ENCODE measurements around the gene EIF4E2. TPM values are rescaled to one million over a fixed set of nuclear protein-coding genes. Genes with fewer than 3 reads are reported as not detected.
A peak's percentile ranks its signal among the peaks of the same experiment; 100 is the strongest.
"Not testable (repeated sequence)": the region's sequence is repeated elsewhere in the genome, so short reads cannot be mapped to it uniquely, and the experiment has no call there.

The EIF4E2 gene
- total and polyA plus RNA-seq, 3 experiments from 2014 or later, result 68.8 to 76.5 (median 73.2) TPM

DNA sequence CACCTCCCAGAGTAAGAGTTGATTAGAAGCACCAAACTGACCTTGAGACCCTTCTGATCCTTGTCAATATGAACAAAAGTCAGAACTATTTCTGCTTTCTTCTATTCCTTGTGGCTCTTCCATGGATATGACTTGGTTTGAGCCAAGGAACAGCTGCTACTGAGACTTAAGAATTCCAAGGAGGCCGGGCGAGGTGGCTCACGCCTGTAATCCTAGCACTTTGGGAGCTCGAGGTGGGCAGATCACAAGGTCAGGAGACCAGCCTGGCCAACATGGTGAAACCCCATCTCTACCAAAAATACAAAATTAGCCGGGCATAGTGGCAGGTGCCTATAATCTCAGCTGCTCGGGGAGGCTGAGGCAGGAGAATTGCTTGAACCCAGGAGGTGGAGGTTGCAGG, 20.0 kb downstream of the EIF4E2 start:
- H3K27me3 ChIP-seq (ENCODE audit: insufficient read depth, low read length, poor library complexity, severe bottlenecking); H3K27me3 Mint-ChIP-seq; H3K4me1 Mint-ChIP-seq; POLR2A ChIA-PET; H3K27ac Mint-ChIP-seq; H3K9me3 Mint-ChIP-seq; H3K4me1 ChIP-seq (ENCODE audit: insufficient read depth, low read length); CTCF ChIA-PET; H3K4me3 ChIP-seq (ENCODE audit: low read length); H3K27ac ChIP-seq (ENCODE audit: low read depth, low read length); DNase-seq; H3K9me3 ChIP-seq (ENCODE audit: low read length); H3K4me3 Mint-ChIP-seq: not testable (repeated sequence)
- H3K36me3 Mint-ChIP-seq, result peaks cover 23 to 97% (median 37%) of the 10 kb centered on the region in 3 donors
- H3K36me3 ChIP-seq (ENCODE audit: insufficient read depth, low read length), result peaks cover 48% of the 10 kb centered on the region

DNA sequence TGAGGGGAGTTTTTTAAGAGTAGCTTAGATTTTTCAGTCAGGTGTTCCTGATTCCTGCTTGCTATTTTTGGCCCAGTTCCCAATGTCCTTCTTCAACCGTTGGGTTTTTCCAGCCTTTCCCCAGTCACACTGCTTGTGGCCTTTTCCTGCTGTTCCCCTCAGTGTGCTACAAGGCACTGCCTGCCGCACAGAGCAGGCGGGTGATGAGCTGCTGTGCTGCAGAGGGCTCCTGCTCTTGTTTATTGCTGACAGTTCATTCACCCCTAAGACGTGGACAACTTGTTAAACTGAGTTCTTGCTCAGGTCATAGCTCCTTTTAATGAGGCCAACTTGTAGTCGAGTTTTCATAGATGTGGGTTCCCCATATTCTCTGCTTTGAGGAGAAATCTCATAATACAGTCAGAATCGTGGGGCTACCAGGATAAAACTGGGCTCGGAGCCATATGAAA, 20.6 kb downstream of the EIF4E2 start:
- no peak overlapping the region for H3K4me3 Mint-ChIP-seq
- ChIA-PET CTCF (no interaction called here), POLR2A (no interaction called here)
- Histone ChIP-seq H3K36me3 (ENCODE audit: insufficient read depth, low read length) (peaks cover 48% of the 10 kb centered on the region), H3K9me3 (ENCODE audit: low read length) (no peaks in the 10 kb centered on the region), H3K4me1 (ENCODE audit: insufficient read depth, low read length) (no peaks in the 10 kb centered on the region), H3K27me3 (ENCODE audit: insufficient read depth, low read length, poor library complexity, severe bottlenecking) (no peaks in the 10 kb centered on the region), H3K4me3 (ENCODE audit: low read length) (no peak overlapping the region), H3K27ac (ENCODE audit: low read depth, low read length) (no peak overlapping the region)
- H3K9me3 Mint-ChIP-seq, result no peaks in the 10 kb centered on the region
- peaks cover 23 to 93% (median 34%) of the 10 kb centered on the region in 3 donors for H3K36me3 Mint-ChIP-seq
- no peak for DNase-seq
- no peaks in the 10 kb centered on the region for H3K27me3 Mint-ChIP-seq
- H3K4me1 Mint-ChIP-seq, result no peaks in the 10 kb centered on the region
- peak overlapping the region in 1 of 8 donors; percentile 65 for H3K27ac Mint-ChIP-seq

- Mint-ChIP-seq H3K27me3 (no peaks in the 10 kb centered on the region), H3K9me3 (no peaks in the 10 kb centered on the region), H3K4me1 (peaks cover 0 to 4% (median 0%) of the 10 kb centered on the region in 3 donors), H3K36me3 (peaks cover 11 to 89% (median 29%) of the 10 kb centered on the region in 3 donors), H3K27ac (no peak overlapping the region), H3K4me3 (no peak overlapping the region)
- no peak for DNase-seq
- ChIA-PET CTCF (interaction anchor here (0.9 kb wide), 1 partner anchor 8 kb away, joined by 3 read pairs; no protein-coding TSS in a partner anchor), POLR2A (no interaction called here)
- H3K27me3 ChIP-seq (ENCODE audit: insufficient read depth, low read length, poor library complexity, severe bottlenecking), result no peaks in the 10 kb centered on the region
- no peaks in the 10 kb centered on the region for H3K4me1 ChIP-seq (ENCODE audit: insufficient read depth, low read length)
- no peak overlapping the region for H3K4me3 ChIP-seq (ENCODE audit: low read length)
- no peak overlapping the region for H3K27ac ChIP-seq (ENCODE audit: low read depth, low read length)
- H3K36me3 ChIP-seq (ENCODE audit: insufficient read depth, low read length), result peaks cover 29% of the 10 kb centered on the region
- H3K9me3 ChIP-seq (ENCODE audit: low read length), result no peaks in the 10 kb centered on the region
Observed at GRCh38 chr2:232573042-232573441, 22.6 kb downstream of the EIF4E2 start.

DNA sequence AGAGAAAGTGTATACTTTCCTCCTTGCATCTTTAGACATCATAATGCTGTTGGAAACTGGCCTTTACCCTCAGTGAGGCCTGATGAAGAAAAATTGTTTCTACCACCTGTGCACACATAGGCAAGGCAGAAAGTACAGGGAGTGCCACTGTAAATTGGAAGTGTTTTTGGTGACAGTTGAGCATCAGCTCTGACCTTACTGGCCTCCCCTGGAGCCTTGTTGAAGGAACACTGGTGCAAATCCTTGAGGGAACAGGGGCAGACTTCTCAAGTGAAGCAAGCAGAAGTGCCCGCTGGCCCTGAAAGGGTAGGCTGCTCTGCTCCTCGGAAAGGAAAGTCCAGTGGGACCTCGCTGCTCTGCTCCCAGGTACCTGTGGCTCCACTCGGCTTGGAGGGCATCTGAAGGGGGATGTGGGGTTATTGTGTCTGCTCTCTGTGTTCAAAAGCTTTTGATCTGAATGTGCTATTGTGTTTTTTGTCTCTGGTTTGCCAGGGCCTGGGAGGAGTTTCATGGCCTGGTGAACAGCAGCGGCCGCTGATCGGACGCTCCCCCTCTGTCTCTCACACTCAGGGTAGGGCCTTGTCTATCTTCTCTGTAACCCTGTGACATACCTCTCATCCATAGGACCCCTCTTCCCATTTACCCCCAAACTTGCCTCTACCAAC, 23.4 kb downstream of the EIF4E2 start:
- Mint-ChIP-seq H3K36me3 (peaks cover 6 to 86% (median 22%) of the 10 kb centered on the region in 3 donors), H3K4me1 (peaks cover 0 to 4% (median 0%) of the 10 kb centered on the region in 3 donors), H3K4me3 (no peak overlapping the region), H3K27ac (peak overlapping the region in 2 of 8 donors; percentile 1 to 85), H3K27me3 (no peaks in the 10 kb centered on the region), H3K9me3 (no peaks in the 10 kb centered on the region)
- H3K27ac ChIP-seq (ENCODE audit: low read depth, low read length), result no peak overlapping the region
- H3K9me3 ChIP-seq (ENCODE audit: low read length), result no peaks in the 10 kb centered on the region
- no peaks in the 10 kb centered on the region for H3K27me3 ChIP-seq (ENCODE audit: insufficient read depth, low read length, poor library complexity, severe bottlenecking)
- H3K36me3 ChIP-seq (ENCODE audit: insufficient read depth, low read length), result peaks cover 20% of the 10 kb centered on the region
- ChIA-PET CTCF (no interaction called here), POLR2A (no interaction called here)
- H3K4me3 ChIP-seq (ENCODE audit: low read length), result no peak overlapping the region
- H3K4me1 ChIP-seq (ENCODE audit: insufficient read depth, low read length), result no peaks in the 10 kb centered on the region
- DNase-seq, result no peak

DNA sequence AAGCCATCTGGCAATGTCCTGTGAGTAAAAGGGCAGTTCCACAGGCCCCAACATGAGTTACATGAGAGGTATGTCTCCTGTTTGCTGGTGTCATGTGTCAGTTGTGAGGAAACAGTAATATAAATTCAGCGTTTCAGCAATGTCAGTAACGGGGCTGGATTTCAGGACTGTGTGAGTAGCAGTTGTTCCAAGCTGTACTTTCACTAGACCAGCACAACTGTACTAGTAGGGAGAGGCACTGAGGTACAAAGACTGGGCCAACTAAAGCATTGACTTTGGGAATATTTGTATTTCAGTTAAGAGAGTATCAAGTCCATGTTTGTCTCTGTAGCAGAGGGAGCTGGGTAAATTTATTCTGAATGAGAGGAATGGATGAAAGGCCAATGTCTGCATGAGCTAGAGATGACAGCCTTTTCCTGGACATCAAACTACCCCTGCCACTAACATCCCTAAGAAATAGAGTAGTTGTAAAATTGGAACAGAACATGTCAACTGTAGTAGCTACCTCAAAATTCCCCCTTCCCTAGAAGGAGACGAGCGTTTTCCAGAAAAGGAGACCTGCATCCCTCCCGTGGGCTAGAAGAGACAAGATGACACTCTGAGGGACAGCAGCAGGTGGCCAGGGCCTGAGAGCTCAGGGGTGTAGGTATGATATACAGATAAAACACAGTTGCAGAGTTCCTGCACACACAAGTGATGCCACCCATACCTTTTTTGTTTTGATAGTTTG, 24.4 kb downstream of the EIF4E2 start:
- H3K27ac Mint-ChIP-seq, result peak overlapping the region in 2 of 8 donors; percentile 2 to 6
- H3K4me1 Mint-ChIP-seq, result peaks cover 0 to 4% (median 0%) of the 10 kb centered on the region in 3 donors
- Histone ChIP-seq H3K9me3 (ENCODE audit: low read length) (no peaks in the 10 kb centered on the region), H3K36me3 (ENCODE audit: insufficient read depth, low read length) (peaks cover 12% of the 10 kb centered on the region), H3K4me1 (ENCODE audit: insufficient read depth, low read length) (no peaks in the 10 kb centered on the region), H3K27me3 (ENCODE audit: insufficient read depth, low read length, poor library complexity, severe bottlenecking) (no peaks in the 10 kb centered on the region), H3K27ac (ENCODE audit: low read depth, low read length) (no peak overlapping the region), H3K4me3 (ENCODE audit: low read length) (no peak overlapping the region)
- no peaks in the 10 kb centered on the region for H3K27me3 Mint-ChIP-seq
- H3K4me3 Mint-ChIP-seq, result no peak overlapping the region
- POLR2A ChIA-PET, result no interaction called here
- DNase-seq, result no peak
- H3K36me3 Mint-ChIP-seq, result peaks cover 2 to 81% (median 16%) of the 10 kb centered on the region in 3 donors
- H3K9me3 Mint-ChIP-seq, result no peaks in the 10 kb centered on the region
- CTCF ChIA-PET, result no interaction called here

GRCh38 chr2:232575404-232575746, 24.9 kb downstream of the EIF4E2 start:
- Histone ChIP-seq H3K4me3 (ENCODE audit: low read length) (no peak overlapping the region), H3K36me3 (ENCODE audit: insufficient read depth, low read length) (peaks cover 8% of the 10 kb centered on the region), H3K9me3 (ENCODE audit: low read length) (no peaks in the 10 kb centered on the region), H3K27ac (ENCODE audit: low read depth, low read length) (no peak overlapping the region), H3K27me3 (ENCODE audit: insufficient read depth, low read length, poor library complexity, severe bottlenecking) (no peaks in the 10 kb centered on the region), H3K4me1 (ENCODE audit: insufficient read depth, low read length) (no peaks in the 10 kb centered on the region)
- Mint-ChIP-seq H3K27me3 (no peaks in the 10 kb centered on the region), H3K9me3 (no peaks in the 10 kb centered on the region), H3K27ac (peak overlapping the region in 1 of 8 donors; percentile 2), H3K4me1 (peaks cover 0 to 4% (median 0%) of the 10 kb centered on the region in 3 donors), H3K36me3 (peaks cover 0 to 81% (median 14%) of the 10 kb centered on the region in 3 donors), H3K4me3 (no peak overlapping the region)
- ChIA-PET CTCF (no interaction called here), POLR2A (no interaction called here)
- DNase-seq, result no peak

- ChIA-PET POLR2A (no interaction called here), CTCF (interaction anchor here (0.6 kb wide), 1 partner anchor 10 kb away, joined by 3 read pairs; no protein-coding TSS in a partner anchor)
- Mint-ChIP-seq H3K9me3 (no peaks in the 10 kb centered on the region), H3K36me3 (peaks cover 9 to 81% (median 20%) of the 10 kb centered on the region in 3 donors), H3K4me3 (no peak overlapping the region), H3K27me3 (no peaks in the 10 kb centered on the region), H3K4me1 (peaks cover 0 to 4% (median 0%) of the 10 kb centered on the region in 3 donors), H3K27ac (peak overlapping the region in 1 of 8 donors; percentile 56)
- no peak for DNase-seq
- no peaks in the 10 kb centered on the region for H3K9me3 ChIP-seq (ENCODE audit: low read length)
- no peak overlapping the region for H3K4me3 ChIP-seq (ENCODE audit: low read length)
- H3K4me1 ChIP-seq (ENCODE audit: insufficient read depth, low read length), result no peaks in the 10 kb centered on the region
- H3K27me3 ChIP-seq (ENCODE audit: insufficient read depth, low read length, poor library complexity, severe bottlenecking), result no peaks in the 10 kb centered on the region
- H3K36me3 ChIP-seq (ENCODE audit: insufficient read depth, low read length), result peaks cover 20% of the 10 kb centered on the region
- H3K27ac ChIP-seq (ENCODE audit: low read depth, low read length), result no peak overlapping the region
Observed at GRCh38 chr2:232576995-232577394, 26.5 kb downstream of the EIF4E2 start.

DNA sequence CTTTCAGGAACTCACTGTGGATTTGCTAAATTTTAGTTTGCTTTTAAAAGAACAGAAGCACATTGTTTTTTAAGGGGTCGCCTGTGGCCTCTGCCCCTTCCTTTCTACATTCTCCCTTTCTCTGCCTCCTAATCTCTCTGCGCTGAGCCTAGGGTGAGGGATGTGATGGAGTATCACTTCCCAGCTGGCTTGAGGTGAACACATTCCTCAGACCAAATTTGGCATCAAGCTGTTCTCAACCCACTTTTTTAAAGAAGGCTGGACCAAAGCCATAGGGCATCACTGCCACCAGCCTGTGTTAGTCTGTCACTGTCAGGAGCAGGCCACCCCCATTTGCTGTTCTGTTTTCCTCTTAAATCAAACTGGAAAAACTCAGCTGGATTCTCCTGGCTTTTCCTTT, 27.4 kb downstream of the EIF4E2 start:
- peaks cover 0 to 4% (median 0%) of the 10 kb centered on the region in 3 donors for H3K4me1 Mint-ChIP-seq
- H3K9me3 ChIP-seq (ENCODE audit: low read length), result no peaks in the 10 kb centered on the region
- H3K9me3 Mint-ChIP-seq, result no peaks in the 10 kb centered on the region
- no peaks in the 10 kb centered on the region for H3K27me3 ChIP-seq (ENCODE audit: insufficient read depth, low read length, poor library complexity, severe bottlenecking)
- H3K27ac ChIP-seq (ENCODE audit: low read depth, low read length), result no peak overlapping the region
- CTCF ChIA-PET, result no interaction called here
- POLR2A ChIA-PET, result no interaction called here
- no peaks in the 10 kb centered on the region for H3K4me1 ChIP-seq (ENCODE audit: insufficient read depth, low read length)
- peaks cover 20% of the 10 kb centered on the region for H3K36me3 ChIP-seq (ENCODE audit: insufficient read depth, low read length)
- no peaks in the 10 kb centered on the region for H3K27me3 Mint-ChIP-seq
- H3K4me3 ChIP-seq (ENCODE audit: low read length), result no peak overlapping the region
- H3K4me3 Mint-ChIP-seq, result no peak overlapping the region
- H3K36me3 Mint-ChIP-seq, result peaks cover 9 to 81% (median 24%) of the 10 kb centered on the region in 3 donors
- H3K27ac Mint-ChIP-seq, result peak overlapping the region in 1 of 8 donors; percentile 66
- DNase-seq, result no peak

Data from CD8-positive, alpha-beta memory T cell (primary cell).